ENCODE results near the gene NTPCR. TPM values are rescaled to one million over a fixed set of nuclear protein-coding genes. Genes with fewer than 3 reads are reported as not detected.
A peak's percentile ranks its signal among the peaks of the same experiment; 100 is the strongest.
"Not testable (repeated sequence)": the region's sequence is repeated elsewhere in the genome, so short reads cannot be mapped to it uniquely, and the experiment has no call there.

Gene NTPCR
- total RNA-seq, 3 donors from 2014 or later, result 36.5 to 49.9 (median 46.4) TPM

DNA sequence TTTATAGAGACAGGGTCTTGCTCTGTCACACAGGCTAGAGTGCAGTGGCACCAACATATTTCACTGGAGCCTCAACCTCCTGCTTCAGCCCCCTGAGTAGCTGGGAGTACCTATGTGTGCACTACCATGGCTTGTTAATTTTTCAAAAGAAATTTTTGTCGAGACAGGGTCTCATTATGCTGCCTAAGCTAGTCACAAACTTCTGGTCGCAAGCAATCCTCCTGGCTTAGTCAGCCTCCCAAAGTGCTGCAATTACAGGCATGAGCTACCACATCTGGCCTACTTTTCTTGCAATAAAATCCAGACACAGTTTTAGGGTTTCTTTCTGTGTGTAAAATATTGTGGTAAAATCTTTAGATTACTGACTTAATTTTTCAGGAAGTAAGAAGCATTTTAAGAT is 27.9 kb upstream of the NTPCR start:
- no peaks in the 10 kb centered on the region for H3K36me3 ChIP-seq (ENCODE audit: low read depth)
- TF ChIP-seq, protein P1, sequence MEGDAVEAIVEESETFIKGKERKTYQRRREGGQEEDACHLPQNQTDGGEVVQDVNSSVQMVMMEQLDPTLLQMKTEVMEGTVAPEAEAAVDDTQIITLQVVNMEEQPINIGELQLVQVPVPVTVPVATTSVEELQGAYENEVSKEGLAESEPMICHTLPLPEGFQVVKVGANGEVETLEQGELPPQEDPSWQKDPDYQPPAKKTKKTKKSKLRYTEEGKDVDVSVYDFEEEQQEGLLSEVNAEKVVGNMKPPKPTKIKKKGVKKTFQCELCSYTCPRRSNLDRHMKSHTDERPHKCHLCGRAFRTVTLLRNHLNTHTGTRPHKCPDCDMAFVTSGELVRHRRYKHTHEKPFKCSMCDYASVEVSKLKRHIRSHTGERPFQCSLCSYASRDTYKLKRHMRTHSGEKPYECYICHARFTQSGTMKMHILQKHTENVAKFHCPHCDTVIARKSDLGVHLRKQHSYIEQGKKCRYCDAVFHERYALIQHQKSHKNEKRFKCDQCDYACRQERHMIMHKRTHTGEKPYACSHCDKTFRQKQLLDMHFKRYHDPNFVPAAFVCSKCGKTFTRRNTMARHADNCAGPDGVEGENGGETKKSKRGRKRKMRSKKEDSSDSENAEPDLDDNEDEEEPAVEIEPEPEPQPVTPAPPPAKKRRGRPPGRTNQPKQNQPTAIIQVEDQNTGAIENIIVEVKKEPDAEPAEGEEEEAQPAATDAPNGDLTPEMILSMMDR (IDR thresholded peaks at IDR 0.05), result no peak
- no peak overlapping the region for H3K4me3 ChIP-seq
- intact Hi-C loops (cut with DNase I, micrococcal nuclease), result no loop called here
- DNase-seq (no peak), ATAC-seq (no peak)
- H3K4me1 ChIP-seq (ENCODE audit: low read depth), result no peaks in the 10 kb centered on the region
- no peaks in the 10 kb centered on the region for H3K9me3 ChIP-seq

DNA sequence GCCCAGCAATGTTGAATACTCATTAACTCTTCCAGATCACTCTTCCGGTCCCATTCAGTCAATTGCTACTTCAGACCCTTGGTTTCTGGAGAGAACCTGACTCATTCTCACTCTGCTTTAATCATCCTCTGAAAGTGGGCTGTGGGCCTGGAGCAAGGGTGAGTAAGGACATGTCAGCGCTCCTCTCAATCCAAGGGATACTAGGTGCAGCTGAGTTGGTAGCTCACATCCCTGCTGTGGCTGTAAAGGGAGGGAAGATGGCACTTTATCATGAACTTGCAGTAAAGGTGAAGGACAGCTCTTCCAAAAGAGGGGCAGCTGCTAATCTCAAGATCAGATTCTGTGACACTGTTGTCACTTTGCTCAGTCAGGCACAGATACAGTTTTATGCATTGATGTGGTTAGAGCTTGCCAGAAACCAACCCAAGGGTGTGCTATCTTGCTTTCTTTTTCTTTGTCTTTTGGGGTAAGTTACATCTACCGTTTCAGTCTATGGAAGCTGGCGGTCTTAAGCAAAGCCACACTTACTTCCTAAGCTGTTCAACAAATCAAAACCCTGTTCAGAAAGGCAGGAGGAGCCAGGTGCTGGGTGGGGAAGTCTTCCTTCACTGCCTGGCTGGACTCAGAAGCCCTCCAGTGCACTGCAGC is 26.5 kb upstream of the NTPCR start:
- peak; percentile 71 for ATAC-seq
- intact Hi-C loops (cut with DNase I, micrococcal nuclease), result no loop called here
- no peaks in the 10 kb centered on the region for H3K9me3 ChIP-seq
- H3K4me3 ChIP-seq, result no peak overlapping the region
- TF ChIP-seq, protein P1 (IDR thresholded peaks at IDR 0.05), result no peak
- DNase-seq, result no peak
- H3K36me3 ChIP-seq (ENCODE audit: low read depth), result no peaks in the 10 kb centered on the region
- H3K4me1 ChIP-seq (ENCODE audit: low read depth), result no peaks in the 10 kb centered on the region

DNA sequence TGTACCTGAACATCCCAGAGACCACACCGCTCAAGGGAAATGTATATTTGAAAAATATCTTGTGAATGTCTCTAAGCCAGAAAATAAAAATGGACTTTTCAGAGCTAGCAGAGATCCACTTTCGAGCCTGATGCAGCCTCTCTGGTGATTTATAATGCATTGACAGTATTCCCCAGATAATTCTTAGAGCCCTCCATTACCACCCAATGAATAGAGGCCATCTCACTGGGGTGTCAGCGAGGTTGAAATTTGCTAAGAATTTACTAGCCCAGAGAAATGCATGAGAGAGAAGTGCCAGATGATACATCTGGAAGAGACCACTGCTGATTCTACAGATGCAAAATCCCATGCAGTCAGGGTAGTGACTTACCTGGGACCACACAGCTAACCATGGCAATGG is 25.5 kb upstream of the NTPCR start:
- TF ChIP-seq, protein P1 (IDR thresholded peaks at IDR 0.05), result no peak
- Histone ChIP-seq H3K9me3 (no peaks in the 10 kb centered on the region), H3K36me3 (ENCODE audit: low read depth) (no peaks in the 10 kb centered on the region), H3K4me1 (ENCODE audit: low read depth) (no peaks in the 10 kb centered on the region), H3K4me3 (no peak overlapping the region)
- DNase-seq, result no peak
- ATAC-seq, result no peak
- intact Hi-C loops (cut with DNase I, micrococcal nuclease), result no loop called here

DNA sequence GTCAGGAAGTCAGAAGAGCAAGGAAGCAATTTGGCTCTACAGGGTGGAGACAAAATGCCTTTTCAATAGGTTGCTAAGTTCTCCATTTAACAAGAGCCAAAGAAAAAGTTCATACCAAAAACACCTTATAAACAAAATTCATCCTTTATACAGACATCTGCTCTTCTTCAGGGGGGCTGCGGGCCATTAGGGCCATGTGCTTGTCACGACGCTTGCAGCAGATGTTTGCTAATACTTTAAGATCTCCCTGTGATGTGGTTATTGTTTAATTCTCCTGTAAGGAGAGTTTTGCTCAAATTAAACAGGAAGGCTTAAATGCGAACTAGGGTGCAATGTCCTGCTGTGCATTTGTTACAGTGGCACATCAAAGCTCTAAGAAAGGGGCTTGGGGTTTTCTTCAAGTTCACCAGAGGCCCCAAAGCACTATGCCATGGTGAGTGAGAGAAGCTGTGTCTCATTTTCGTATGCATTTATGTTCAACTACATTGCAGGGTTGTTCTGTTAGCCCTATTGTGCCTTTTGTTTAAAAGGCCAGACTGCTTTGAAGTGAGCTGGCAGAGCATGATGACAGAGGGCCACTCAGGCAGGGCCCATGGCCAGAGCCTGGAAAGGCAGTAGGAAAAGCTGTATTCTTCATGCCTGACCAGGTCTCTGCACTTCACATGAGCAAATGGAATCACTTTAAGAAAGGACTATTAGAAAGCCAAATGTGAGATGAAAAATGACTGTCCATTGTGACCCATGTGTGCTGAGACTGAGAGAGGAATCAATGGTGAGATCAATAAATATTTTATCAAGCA is 24.8 kb upstream of the NTPCR start:
- ATAC-seq, result no peak
- intact Hi-C loops (cut with DNase I, micrococcal nuclease), result no loop called here
- H3K9me3 ChIP-seq, result no peaks in the 10 kb centered on the region
- H3K4me3 ChIP-seq, result no peak overlapping the region
- TF ChIP-seq, protein P1 (IDR thresholded peaks at IDR 0.05), result no peak
- H3K4me1 ChIP-seq (ENCODE audit: low read depth), result no peaks in the 10 kb centered on the region
- no peaks in the 10 kb centered on the region for H3K36me3 ChIP-seq (ENCODE audit: low read depth)
- DNase-seq, result no peak

DNA sequence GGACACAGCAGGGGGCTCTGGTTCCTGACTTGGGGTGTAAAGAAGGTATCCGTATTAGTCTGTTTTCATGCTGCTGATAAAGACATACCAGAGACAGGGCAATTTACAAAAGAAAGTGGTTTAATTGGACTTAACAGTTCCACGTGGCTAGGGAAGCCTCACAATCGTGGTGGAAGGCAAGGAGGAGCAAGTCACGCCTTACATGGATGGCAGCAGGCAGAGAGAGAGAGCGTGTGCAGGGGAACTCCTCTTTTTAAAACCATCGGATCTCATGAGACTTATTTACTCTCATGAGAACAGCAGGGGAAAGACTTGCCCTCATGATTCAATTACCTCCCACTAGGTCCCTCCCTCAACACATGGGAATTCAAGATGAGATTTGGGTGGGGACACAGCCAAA is 23.2 kb upstream of the NTPCR start:
- DNase-seq; intact Hi-C loops (cut with DNase I, micrococcal nuclease); H3K36me3 ChIP-seq (ENCODE audit: low read depth); ATAC-seq; H3K4me1 ChIP-seq (ENCODE audit: low read depth); H3K9me3 ChIP-seq; H3K4me3 ChIP-seq: not testable (repeated sequence)

DNA sequence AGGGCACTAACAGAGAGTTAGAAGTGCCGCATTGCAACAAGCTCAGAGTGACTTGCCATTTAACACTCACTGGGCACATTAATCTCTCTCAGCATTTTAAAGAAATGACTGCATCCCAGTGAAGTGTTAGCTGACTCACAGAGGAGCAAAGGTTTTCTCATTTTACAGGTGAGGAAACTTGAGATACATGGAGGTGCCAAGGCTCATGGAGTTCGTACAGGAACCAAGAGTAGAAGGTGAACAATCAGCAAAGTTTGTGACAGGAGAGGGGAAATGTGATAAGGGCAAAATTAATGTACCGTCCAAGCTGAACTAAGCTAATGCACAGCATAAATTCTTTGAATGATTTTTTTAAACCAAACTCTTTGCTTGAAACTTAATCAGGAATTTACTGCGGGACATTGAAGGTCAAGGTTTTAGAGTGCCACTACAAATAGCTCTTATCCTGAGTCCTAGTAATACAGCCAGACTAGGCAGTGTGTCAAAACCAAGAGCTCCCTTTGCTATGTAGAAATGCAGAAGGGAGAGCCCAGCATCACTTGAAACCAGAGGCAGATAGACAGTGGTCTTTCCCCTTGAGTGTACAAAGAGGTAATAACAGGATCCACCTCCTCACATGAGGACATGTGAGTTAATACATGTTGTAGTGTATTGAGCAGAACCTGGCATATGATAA is 22.4 kb upstream of the NTPCR start:
- DNase-seq, result no peak
- intact Hi-C loops (cut with DNase I, micrococcal nuclease), result no loop called here
- Histone ChIP-seq H3K4me1 (ENCODE audit: low read depth) (no peaks in the 10 kb centered on the region), H3K9me3 (no peaks in the 10 kb centered on the region), H3K36me3 (ENCODE audit: low read depth) (no peaks in the 10 kb centered on the region), H3K4me3 (no peak overlapping the region)
- no peak for ATAC-seq
- TF ChIP-seq, protein P1 (IDR thresholded peaks at IDR 0.05), result no peak

Measured in mucosa of descending colon (tissue), 3 donors.